ENCODE data around the gene SPATA1.

Gene SPATA1

GRCh38 chr1:84598418-84598817 lies 92.2 kb downstream of the SPATA1 start:
- no peak for DNase-seq

- DNase-seq = no peak
These were observed 92.9 kb downstream of the SPATA1 start for GRCh38 chr1:84598846-84599741.

- DNase-seq = no peak
These were observed 94.6 kb downstream of the SPATA1 start for GRCh38 chr1:84600796-84601195.

GRCh38 chr1:84603223-84603622 lies 97.0 kb downstream of the SPATA1 start:
- DNase-seq = no peak

GRCh38 chr1:84603941-84604830 lies 98.0 kb downstream of the SPATA1 start:
- no peak for DNase-seq

- no peak for DNase-seq
These were observed 99.0 kb downstream of the SPATA1 start for GRCh38 chr1:84605157-84605556.

- no peak for DNase-seq
These were observed 100.8 kb downstream of the SPATA1 start for GRCh38 chr1:84606977-84607376.

- DNase-seq = no peak
These were observed 104.9 kb downstream of the SPATA1 start for GRCh38 chr1:84611091-84611490.

- no peak for DNase-seq
These were observed 105.6 kb downstream of the SPATA1 start for GRCh38 chr1:84611796-84612195.

- DNase-seq = no peak
These were observed 106.8 kb downstream of the SPATA1 start for GRCh38 chr1:84613026-84613425.

GRCh38 chr1:84613887-84614286 lies 107.7 kb downstream of the SPATA1 start:
- no peak for DNase-seq

- DNase-seq = no peak
These were observed 109.6 kb downstream of the SPATA1 start for GRCh38 chr1:84615790-84616189.

Measured in activated naive CD4-positive, alpha-beta T cell treated with anti-CD3 and anti-CD28 coated beads, Interleukin-2, amount 50 U/mL, for 16 hours (primary cell).